Epithelial cell of prostate (primary cell): Measurements from ENCODE around the gene NAV3.
A peak's percentile ranks its signal among the peaks of the same experiment; 100 is the strongest.

Experiments
- DNase-seq: peaks from one replicate; pipeline ENCODE4 v3.0.0-alpha.2; 2011; ENCODE audit warnings: low read depth, low spot score
- H3K27ac ChIP-seq: fragments of 450-650 bp; 2 replicates; pipeline ENCODE4 v1.5.1; 2017; ENCODE audit warnings: mild to moderate bottlenecking

NAV3 gene

DNA sequence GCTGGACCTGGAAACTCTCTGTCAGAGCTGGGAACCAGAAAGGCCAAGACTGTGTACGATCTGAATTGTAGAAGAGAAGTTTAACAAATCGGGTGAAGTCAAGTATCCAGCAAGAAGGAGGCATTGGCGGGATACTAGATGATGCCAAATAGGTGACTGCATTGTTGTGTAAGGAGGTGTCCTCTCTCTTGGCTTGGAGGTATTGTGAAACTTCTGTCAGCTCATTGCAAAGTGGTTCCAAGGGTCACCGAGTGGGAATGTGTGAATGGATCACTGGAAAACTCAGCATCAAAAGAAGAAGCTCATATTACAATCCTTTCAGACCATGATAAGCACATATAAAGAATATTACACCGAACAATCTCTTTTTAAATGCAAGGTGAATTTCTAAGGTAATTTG lies 11.7 kb downstream of the NAV3 start:
- no peak overlapping the region for H3K27ac ChIP-seq
- no peak for DNase-seq

DNA sequence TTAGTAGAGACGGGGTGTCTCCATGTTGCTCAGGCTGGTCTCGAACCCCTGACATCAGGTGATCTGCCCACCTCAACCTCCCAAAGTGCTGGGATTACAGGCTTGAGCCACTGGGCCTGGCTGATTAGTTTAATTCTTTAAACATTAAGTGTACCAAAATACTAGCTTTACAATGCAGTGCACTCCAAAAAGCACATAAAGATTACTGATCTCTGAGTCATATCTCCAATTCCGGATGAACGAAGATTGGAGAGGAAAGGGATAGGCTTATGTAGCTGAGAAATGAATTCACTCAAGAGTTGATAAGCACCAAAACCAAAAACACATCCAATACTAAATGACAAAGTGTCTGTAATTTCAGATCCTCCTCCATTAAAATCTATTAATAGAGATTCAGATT lies 15.1 kb downstream of the NAV3 start:
- H3K27ac ChIP-seq, result no peak overlapping the region
- DNase-seq, result no peak

DNA sequence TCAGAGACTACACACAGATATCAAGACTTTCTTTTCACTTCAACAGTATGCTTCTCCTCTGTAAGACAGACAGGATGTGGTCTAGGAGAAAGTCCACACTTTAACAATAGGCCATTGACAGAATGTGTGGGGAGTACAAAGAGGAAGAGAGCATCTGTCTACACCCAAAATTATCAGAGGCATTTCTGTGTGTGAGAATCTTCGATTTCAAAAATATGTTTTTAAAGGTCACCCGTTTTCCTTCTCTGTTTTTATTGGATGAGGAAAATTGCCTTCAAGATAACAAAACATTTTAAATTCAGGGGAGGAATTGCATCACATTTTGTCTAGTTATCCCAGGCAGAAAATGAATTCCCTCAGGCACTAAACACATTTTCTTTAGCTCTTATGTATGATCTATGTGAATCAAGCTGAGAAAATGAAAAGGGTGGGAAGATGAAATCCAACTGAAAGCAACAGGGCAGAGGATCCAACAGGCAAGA lies 16.4 kb downstream of the NAV3 start:
- no peak for DNase-seq
- H3K27ac ChIP-seq, result peak overlapping the region; percentile 13

DNA sequence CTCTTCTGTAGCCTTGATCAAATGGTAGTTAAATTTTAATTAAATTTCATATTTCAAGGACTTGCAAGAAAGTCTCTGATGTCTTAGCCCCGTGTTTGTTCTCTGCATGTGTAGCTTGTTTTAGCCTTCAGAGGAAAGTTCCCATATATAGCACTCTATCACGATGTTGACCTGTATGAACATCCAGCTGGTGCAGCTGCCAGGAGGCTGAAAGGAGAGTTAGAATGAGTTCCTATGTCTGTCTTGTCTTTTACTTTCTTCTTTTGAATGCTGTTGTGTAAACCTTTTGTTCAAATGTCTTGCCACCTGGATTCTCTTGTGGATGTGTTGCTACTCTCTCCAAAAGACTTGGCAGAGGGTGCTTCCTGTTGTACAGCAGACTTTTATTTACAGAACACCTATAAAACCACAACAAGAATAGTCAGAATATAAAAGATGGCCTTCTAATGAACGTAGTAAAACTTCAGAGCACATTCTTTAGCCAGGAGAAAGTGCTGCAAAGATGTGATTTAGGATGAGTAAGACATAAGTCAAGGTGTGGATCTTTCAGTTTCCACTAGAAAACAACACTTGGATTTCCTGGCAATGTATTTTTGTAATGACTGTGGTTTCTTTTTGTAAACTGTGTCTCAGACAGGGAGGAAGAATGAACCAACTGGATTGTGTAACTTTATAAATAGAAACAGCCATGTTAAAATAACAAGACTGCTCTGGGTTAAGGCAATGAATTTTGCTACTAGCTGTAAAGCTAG lies 17.2 kb downstream of the NAV3 start:
- H3K27ac ChIP-seq, result peak overlapping the region; percentile 13
- peak; percentile 93 for DNase-seq

DNA sequence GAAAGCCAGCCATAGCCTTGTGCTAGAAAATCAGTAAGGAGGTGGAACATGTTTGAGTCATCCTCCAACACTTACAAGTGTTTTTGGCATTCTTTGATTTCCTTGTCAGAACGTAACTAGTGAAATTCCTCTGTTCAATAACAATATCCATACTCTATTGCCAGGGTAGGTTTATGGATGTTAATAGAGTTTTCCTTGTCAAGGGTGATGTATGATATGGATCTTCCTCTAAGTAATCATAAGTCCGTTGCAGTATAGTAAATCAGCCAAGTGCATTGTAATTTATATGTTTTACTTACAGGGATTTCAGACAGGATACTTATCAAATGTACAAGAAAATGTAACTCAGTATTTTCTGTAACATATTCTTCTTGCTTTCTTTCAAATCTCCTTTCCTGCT lies 19.4 kb downstream of the NAV3 start:
- DNase-seq, result no peak
- H3K27ac ChIP-seq, result no peak overlapping the region

DNA sequence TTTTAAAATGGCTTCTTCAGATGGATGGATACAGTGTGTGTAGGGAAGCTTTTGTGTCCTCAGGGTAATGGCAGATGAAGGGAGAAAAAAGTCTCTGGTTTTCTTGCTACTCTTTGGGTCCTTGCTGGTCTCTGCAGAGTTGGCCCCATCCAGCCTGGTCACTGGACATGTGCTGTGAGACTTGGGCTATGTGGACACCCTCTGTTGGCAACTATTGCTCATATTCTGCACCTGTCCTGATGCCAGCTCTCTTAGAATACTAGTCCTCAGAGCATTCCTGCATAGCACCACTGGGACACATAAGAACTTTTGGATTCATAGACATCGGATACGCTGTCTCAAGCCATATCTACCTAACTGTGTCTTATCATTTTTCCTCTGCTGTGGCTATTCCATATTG lies 20.0 kb downstream of the NAV3 start:
- DNase-seq, result no peak
- H3K27ac ChIP-seq, result no peak overlapping the region

DNA sequence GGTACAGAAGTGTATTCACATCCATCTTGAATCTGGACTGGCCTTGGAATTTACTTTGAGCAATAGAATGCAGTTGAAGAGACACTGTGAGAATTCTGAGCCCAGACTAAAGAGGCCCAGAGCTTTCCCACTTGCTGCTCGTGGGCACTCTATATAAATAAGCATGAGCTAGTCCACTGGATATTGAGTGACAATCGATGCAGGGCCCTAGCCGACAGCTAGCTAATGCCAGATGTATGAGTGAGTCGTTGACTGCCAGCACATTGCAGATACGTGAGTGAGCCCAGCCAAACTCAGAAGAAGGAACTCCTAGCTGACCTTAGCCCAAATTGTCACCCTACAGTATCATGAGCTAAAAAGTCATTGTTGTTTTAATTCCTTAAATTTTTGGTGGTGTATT lies 24.9 kb downstream of the NAV3 start:
- no peak for DNase-seq

DNA sequence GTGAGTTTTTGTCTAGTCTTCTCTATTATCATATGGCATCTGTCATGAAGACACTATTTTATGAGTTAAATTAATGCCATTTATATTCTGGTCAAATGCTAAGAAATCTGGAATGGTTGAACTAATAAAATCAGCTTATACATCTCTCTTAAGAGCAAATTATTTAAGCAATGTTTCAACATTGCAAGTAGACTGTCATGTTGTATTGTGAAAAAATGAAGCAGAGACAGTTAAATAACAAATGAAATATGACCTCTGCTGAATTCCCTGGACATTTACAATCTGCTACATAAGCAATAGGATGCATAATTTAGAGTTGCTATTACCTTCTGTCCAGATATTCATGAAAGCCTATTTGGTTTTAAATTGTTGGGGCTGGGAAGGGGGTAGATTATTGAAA lies 30.6 kb downstream of the NAV3 start:
- no peak for DNase-seq
- H3K27ac ChIP-seq, result no peak overlapping the region

More for the DNA sequence above, 24.9 kb downstream of the NAV3 start:
- H3K27ac ChIP-seq, result no peak overlapping the region

DNA sequence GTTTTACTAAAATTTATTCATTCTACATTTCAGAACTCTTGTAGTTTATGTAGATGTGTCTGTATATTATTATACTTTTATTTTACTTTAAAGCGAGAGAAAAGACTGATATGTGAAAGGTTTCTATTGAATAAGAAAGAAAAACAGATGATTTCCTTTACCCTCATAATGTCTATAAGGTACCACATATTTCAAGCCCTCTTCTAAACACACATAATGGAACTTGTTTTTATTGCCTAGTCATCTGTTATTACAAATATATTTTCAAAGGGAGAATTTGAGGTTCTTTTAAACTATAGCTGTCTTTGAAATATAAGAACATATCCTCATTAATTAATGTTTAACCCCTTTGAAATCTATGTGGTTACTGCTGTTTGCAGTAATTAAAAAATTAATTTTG lies 34.5 kb downstream of the NAV3 start:
- DNase-seq, result no peak
- no peak overlapping the region for H3K27ac ChIP-seq

DNA sequence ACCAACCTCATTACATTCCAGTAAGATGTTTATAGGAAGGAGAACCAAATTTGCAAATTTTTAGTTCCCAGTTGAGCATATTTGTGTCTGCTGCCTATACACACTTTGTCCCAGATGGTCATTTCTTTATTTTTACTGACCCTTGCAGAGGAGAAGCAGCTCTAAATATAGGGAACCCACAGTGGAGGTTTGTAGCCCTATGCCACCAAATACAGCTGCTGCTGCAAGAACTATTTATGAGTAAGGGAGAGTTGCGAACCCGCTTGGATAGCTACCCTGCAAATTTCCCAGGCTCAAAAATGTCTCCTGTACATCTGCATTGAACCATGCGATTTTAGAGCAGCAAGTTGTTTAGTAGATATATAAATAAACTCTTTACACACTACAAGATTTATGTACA lies 48.2 kb downstream of the NAV3 start:
- H3K27ac ChIP-seq, result no peak overlapping the region
- DNase-seq, result no peak

DNA sequence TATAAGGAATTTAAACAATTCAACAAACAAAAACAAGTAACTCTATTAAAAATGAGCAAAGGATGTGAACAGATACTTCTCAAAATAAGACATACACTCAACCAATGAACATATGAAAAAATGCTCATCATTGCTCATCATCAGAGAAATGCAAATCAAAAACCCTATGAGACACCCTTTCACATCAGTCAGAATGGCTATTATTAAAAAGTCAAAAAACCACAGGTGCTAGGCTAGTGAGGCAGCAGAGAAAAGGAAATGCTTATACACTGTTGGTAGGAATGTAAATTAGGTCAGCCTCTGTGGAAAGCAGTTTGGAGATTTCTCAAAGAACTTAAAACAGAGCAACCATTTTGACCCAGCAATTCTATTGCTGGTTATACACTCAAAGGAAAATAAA lies 52.0 kb downstream of the NAV3 start:
- H3K27ac ChIP-seq, result no peak overlapping the region
- DNase-seq, result no peak

DNA sequence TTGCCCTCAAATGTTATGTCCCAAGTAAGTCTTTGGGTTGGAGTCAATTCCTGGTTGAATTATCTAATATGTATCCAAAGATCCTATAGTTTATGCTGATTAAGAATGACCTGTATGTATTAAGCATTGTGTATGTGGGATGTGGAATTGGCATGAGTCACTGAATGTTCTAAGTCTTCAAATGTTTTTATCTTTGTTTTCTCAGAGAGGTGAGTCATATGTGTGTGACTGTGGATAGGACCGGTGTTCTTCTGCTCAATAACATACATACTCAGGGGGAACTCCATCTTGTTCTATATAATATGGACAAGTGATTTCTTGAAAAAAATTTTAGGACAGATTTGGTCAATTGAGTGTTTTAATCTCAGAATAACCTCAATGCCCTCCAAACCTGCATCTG lies 57.9 kb downstream of the NAV3 start:
- peak; percentile 75 for DNase-seq
- H3K27ac ChIP-seq, result no peak overlapping the region

DNA sequence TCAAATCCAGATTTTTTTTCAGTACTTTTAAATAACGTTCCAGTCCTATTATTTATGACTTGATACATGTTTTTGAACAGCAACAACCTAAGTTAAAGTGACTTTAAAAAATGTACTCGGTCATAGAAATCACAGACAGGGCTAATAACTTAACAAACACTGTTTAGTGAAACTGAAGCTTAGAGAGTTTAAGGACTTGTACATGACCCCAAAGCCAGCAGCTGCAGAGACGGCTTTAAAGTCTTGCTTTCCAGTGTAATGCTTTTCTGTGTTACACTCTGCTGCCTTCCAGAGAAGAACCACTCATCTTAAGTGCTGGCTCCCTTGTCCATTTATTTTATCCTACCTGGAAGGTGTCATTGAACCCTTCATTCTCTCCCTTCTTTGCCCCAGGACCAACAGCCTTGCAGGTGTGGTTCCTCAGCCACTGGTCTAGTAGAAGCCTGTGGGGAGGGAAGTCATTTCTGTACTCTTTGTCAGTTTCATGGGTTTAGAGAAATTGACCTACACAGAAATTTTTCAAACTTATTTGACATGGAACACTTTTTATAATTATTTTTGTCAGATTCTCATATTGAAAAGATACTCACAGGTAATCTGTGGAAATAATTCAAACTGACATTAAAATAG lies 60.9 kb downstream of the NAV3 start:
- no peak for DNase-seq
- no peak overlapping the region for H3K27ac ChIP-seq

DNA sequence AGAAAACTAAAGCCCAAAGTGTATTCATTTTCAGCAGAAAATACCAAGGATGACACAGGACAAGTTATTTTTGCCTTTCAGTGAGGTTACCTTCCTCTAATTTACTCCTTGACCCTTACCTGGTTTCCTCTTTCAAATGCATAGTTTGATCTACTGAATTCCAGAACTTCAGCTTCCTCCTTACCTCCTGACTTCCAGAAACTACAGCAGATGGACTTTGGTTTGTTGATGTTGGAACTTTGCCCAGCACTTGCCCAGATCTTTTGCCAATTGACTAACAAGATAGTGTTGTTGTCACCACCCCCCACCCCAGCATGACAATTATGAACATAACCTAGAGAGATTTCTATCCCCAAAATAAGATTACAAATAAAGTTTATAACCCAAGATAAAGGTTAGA lies 63.2 kb downstream of the NAV3 start:
- no peak overlapping the region for H3K27ac ChIP-seq
- no peak for DNase-seq

DNA sequence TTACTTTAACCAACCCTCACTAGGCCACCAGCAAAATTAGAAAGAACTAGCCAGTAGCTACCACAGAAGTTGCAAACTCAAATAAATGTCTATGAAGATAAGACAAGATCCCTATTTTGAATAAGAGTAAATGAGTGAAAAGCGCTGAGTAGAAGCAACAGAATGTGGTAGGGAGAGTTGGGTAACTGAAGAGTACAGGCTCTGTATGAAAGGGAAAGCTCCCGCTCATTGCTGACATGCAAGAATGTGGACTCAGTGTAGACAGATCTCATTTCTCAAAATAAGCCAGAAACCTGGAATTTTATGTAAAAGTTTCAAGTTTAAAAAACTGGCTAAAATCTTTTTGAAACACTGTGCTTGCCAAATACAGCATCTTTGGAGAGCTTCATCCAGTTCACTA lies 63.9 kb downstream of the NAV3 start:
- no peak for DNase-seq

DNA sequence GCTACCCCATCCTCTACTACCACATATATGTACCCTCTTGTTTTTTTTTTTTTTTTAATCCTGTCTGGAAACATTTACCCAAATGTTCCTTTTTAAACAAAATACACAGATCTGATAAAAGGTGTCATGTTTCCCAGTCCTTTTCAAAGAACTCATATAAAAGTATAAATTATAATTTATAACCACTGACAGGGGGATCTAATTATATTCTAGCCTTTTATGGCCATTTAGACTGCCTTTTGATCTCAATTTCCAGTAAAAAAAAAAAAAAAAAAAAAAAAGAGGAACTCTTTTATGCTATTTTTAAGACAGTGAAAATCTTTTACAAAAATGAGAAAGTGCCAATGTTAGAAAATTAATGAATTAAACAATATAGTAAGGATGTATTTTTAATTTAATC lies 65.0 kb downstream of the NAV3 start:
- H3K27ac ChIP-seq, result no peak overlapping the region

More for the DNA sequence above, 63.9 kb downstream of the NAV3 start:
- no peak overlapping the region for H3K27ac ChIP-seq

DNA sequence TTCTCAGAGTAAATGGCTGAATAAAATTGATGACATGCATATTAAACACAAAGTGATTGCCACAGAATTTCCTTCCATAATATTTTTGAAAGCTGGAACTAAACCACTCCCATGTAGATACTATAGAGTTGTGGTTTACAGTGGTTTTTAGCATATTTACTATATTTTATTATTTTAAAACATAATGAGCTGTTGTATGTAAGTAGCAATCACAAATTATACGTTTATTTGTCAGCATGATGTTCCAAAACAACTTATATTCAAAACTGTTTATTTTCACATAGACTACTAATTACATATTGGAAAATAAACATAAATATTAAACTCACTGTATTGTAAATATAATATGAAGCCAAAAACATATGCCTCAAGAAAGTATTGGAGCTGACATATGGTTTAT lies 77.2 kb downstream of the NAV3 start:
- H3K27ac ChIP-seq, result no peak overlapping the region
- no peak for DNase-seq

More for the DNA sequence above, 65.0 kb downstream of the NAV3 start:
- DNase-seq, result no peak

DNA sequence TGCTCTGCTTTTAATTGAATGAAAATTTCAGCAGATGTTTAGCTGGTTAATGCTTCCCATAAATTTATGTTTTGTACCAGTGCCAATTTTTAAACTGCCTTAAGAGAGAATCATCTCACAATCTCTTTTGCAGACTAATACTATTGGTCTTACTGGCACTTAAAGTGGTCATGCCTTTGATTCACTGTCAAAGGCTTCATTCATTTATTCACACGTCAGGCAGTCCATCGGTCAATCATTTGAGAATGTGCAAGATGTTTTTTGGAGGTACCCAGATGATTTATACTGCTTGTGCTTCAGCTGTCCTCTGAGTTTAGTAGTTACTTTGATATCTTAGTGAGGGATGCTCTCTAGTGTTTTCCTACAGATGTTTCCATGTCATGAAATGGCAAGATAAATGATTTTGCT lies 83.4 kb downstream of the NAV3 start:
- no peak overlapping the region for H3K27ac ChIP-seq
- no peak for DNase-seq

DNA sequence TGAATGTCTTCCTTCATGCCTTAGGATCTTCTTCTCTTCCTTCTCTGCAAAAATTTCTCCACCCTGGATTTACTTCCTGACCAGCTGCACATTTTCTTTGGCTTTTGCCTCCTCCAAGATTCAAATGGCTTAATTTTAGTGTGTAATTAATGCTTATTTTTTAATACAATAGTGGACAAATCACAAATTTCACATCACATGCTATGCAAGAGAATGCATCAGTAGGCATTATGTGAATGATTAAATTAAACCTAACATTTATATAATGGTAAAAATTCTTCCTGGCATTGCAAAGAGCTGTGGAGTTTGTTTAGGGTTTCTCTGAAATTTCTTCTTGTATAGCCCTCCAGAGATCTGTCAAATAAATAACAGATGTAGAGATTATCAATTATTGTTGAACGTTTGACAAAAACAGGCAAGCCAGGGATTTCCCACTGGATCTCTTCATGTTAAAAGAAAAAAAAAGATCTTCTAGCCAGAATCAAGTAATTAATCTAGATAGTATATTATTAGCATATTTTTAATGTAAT lies 84.4 kb downstream of the NAV3 start:
- H3K27ac ChIP-seq, result no peak overlapping the region
- no peak for DNase-seq

DNA sequence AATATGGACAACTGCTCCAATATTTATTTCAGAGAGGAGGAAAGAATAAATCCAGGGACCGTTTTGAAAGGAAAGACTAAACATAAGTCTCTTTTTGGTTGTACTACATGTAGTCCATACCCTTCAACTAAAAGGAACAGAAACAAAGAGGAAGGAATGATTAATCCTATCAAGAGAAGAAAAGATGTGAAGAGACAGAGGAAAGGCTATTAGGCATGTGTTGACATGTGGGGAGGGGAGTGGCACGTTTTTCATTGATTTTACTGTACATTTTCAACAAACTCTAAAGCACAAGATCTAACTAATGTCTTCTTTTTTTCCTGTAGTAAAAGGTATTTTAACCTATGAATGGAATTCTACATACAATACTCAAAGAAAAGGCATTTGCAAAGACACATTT lies 85.6 kb downstream of the NAV3 start:
- no peak overlapping the region for H3K27ac ChIP-seq
- DNase-seq, result no peak

DNA sequence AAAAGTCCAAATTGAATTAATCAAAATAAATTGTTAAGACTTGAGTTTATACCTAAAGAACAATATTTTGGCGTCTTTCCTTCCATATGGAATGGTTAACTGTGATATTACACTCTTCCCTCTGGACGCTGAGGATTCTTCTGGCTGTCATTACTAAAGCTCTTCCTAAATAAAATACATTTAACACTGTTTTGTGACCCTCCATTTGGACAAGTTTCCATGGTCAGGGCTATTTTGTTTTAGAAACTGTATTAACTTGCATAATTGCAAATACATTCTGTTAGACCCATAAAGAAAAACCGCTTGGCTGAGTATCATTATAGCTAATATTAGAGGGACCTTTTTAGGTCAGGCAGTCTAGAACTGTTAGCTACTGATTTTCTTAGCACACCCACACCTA lies 87.4 kb downstream of the NAV3 start:
- no peak overlapping the region for H3K27ac ChIP-seq
- no peak for DNase-seq

DNA sequence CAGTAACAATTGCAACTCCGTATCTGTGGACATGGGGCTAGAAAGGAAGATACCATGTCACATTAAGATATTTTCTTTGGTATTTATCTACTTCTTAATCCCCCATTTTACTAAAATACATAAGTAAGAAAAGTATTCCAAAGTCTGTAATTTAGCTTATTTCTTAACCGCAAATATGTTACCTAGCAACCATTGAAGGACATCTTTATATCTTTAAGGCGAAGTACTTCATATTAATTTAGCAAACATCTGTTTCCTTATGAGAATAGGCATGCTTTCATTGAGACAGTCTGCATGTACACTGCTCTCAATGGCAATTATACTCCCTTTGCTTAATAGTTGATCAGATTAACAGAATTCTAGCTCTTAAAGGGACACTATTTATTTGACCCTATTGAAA lies 88.8 kb downstream of the NAV3 start:
- DNase-seq, result no peak

More for the DNA sequence above, 88.8 kb downstream of the NAV3 start:
- no peak overlapping the region for H3K27ac ChIP-seq
